HG02943 (cell line): ENCODE measurements around the gene IL17RE.
"Not testable (repeated sequence)": the region's sequence is repeated elsewhere in the genome, so short reads cannot be mapped to it uniquely, and the experiment has no call there.

Experiments
- ATAC-seq: cut with Tn5 transposase; IDR thresholded peaks from one replicate; pipeline ENCODE4 v1.9.1; 2021; ENCODE audit warnings: mild to moderate bottlenecking, low read depth, moderate library complexity; ENCODE audit not compliant: unreplicated experiment

IL17RE gene

GRCh38 chr3:9879830-9880549, 22.7 kb upstream of the IL17RE start, which contains the start of gene CIDEC:
TSS of gene CIDEC (minus strand) at chr3:9880253. CDS start at chr3:9878486, 1,767 bp downstream.
- ATAC-seq: no peak

- no peak for ATAC-seq
These were observed 21.2 kb upstream of the IL17RE start for GRCh38 chr3:9881441-9881840.

- ATAC-seq: no peak
These were observed 18.7 kb upstream of the IL17RE start for GRCh38 chr3:9883706-9884554.

GRCh38 chr3:9884555-9885165, 18.0 kb upstream of the IL17RE start:
- ATAC-seq: no peak

- no peak for ATAC-seq
These were observed 16.3 kb upstream of the IL17RE start for GRCh38 chr3:9886328-9886727.

GRCh38 chr3:9887480-9887879, 15.2 kb upstream of the IL17RE start:
- no peak for ATAC-seq

GRCh38 chr3:9888540-9888939, 14.1 kb upstream of the IL17RE start:
- ATAC-seq: no peak

- no peak for ATAC-seq
These were observed 13.2 kb upstream of the IL17RE start for GRCh38 chr3:9889405-9889804.

GRCh38 chr3:9890249-9891071, 12.2 kb upstream of the IL17RE start, which contains the start of gene JAGN1:
TSS of gene JAGN1 (plus strand) at chr3:9890610. CDS start at chr3:9890723, 113 bp downstream.
- peak; percentile 85 for ATAC-seq

- ATAC-seq: no peak
These were observed 11.5 kb upstream of the IL17RE start for GRCh38 chr3:9891072-9891622.

- ATAC-seq: no peak
These were observed 8.9 kb upstream of the IL17RE start for GRCh38 chr3:9893739-9894138.

- not testable (repeated sequence) for ATAC-seq
These were observed 6.9 kb upstream of the IL17RE start for GRCh38 chr3:9895715-9896114.

- not testable (repeated sequence) for ATAC-seq
These were observed 5.8 kb upstream of the IL17RE start for GRCh38 chr3:9896755-9897407.

GRCh38 chr3:9897408-9898372, 5.0 kb upstream of the IL17RE start:
- ATAC-seq: no peak

- no peak for ATAC-seq
These were observed 4.0 kb upstream of the IL17RE start for GRCh38 chr3:9898467-9899241.

GRCh38 chr3:9899289-9899791, 3.3 kb upstream of the IL17RE start:
- no peak for ATAC-seq

GRCh38 chr3:9900965-9901415, 1.7 kb upstream of the IL17RE start:
- not testable (repeated sequence) for ATAC-seq
